HFFc6 (cell line): ENCODE measurements around the gene PRRG1. TPM values are rescaled to one million over a fixed set of nuclear protein-coding genes. Genes with fewer than 3 reads are reported as not detected.
"Not testable (repeated sequence)": the region's sequence is repeated elsewhere in the genome, so short reads cannot be mapped to it uniquely, and the experiment has no call there.

Source experiments
- DNase-seq: peaks from one replicate; pipeline ENCODE4 v3.0.0-alpha.2; 2018
- H3K27ac Mint-ChIP-seq: 2 replicates; pipeline ENCODE4 v1.8.0; 2020; ENCODE audit warnings: mild to moderate bottlenecking, mixed read lengths
- H3K27me3 Mint-ChIP-seq: 2 replicates; pipeline ENCODE4 v1.8.0; 2021; ENCODE audit warnings: mild to moderate bottlenecking, moderate library complexity, mixed read lengths; ENCODE audit not compliant: insufficient read depth
- H3K36me3 Mint-ChIP-seq: 2 replicates; pipeline ENCODE4 v1.8.0; 2021; ENCODE audit warnings: low read depth, mixed read lengths
- H3K4me1 Mint-ChIP-seq: 2 replicates; pipeline ENCODE4 v1.8.0; 2020; ENCODE audit warnings: low read depth, mixed read lengths
- H3K4me3 Mint-ChIP-seq: 2 replicates; pipeline ENCODE4 v1.8.0; 2020; ENCODE audit warnings: mild to moderate bottlenecking, moderate library complexity, mixed read lengths
- H3K9me3 Mint-ChIP-seq: 2 replicates; pipeline ENCODE4 v1.8.0; 2020; ENCODE audit warnings: mild to moderate bottlenecking, mixed read lengths
- total RNA-seq, 6 experiments: library from RNA; stranded (reverse); fragmentation: NEBNext Ultra II Directional; extraction: Animal tissue kit (Norgen Biotek cat#: 25700); gene quantifications; 2 replicates in 1 of 6; 3 replicates in 5 of 6; pipeline ENCODE4 v1.2.3, GENCODE V29; 2021
- TF ChIP-seq, protein P1 (sequence below): fragments of 200-600 bp; sonication (generic); IDR thresholded peaks from 2 replicates; pipeline ENCODE4 v1.5.0; 2021; ENCODE audit warnings: antibody characterized with exemption, mild to moderate bottlenecking

The PRRG1 gene
- total RNA-seq, 6 experiments from 2014 or later, result 9.8 to 12.9 (median 11.9) TPM

DNA sequence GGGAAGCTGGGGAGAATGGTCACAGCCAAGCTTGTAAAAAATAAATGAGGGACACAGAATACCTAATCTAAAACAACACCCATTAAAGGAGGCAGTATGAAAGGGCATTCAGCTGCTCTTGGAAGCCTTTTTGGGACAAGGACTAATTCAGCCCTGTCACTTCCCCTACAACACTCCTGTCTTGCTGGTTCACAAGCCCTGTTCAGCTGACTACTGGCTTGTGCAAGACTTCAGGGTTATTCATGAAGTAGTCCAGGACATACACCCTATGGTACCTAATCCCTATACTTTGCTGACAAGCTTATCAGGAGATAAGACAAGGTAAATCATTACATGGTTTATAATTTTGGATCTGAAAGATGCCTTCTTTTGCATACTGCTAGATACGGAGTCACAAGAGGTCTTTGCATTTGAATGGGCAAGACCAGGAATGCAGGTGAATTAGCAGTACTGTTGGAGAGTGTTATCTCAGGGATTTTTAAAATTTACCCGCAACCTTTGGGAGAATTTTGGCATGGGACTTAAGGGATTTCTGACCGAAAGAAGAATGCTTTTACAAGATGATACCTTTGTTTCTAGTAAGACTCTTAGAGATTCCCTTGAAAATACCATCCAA is 119.1 kb downstream of the PRRG1 start:
- Mint-ChIP-seq H3K36me3 (0 out of 2 replicates have a peak, but pooled peaks cover 5% of the 10 kb centered on the region), H3K9me3 (no peaks in the 10 kb centered on the region), H3K27ac (no peak overlapping the region), H3K27me3 (no peaks in the 10 kb centered on the region), H3K4me1 (no peaks in the 10 kb centered on the region; the same call in 1 of the 2 replicates), H3K4me3 (no peak overlapping the region)
- DNase-seq, result no peak
- TF ChIP-seq, protein P1, sequence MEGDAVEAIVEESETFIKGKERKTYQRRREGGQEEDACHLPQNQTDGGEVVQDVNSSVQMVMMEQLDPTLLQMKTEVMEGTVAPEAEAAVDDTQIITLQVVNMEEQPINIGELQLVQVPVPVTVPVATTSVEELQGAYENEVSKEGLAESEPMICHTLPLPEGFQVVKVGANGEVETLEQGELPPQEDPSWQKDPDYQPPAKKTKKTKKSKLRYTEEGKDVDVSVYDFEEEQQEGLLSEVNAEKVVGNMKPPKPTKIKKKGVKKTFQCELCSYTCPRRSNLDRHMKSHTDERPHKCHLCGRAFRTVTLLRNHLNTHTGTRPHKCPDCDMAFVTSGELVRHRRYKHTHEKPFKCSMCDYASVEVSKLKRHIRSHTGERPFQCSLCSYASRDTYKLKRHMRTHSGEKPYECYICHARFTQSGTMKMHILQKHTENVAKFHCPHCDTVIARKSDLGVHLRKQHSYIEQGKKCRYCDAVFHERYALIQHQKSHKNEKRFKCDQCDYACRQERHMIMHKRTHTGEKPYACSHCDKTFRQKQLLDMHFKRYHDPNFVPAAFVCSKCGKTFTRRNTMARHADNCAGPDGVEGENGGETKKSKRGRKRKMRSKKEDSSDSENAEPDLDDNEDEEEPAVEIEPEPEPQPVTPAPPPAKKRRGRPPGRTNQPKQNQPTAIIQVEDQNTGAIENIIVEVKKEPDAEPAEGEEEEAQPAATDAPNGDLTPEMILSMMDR, result no peak

DNA sequence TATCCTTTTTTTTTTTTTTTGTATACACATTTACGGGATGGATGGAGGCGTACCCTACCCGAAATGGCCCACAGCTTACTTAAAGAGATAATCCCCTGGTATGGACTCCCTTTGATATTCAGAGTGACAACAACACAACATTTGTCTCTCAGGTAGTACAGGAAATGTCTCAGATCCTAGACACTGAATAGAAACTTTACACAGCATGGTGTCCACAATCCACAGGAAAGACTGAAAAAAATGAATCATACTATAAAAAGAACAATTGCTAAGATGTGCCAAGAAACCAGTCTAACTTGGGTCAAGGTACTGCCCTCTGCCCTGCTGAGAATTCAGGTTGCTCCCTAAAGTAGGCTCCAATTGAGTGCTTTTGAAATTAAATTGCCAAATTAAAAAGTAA is 121.5 kb downstream of the PRRG1 start:
- TF ChIP-seq, protein P1, result no peak
- no peak for DNase-seq
- Mint-ChIP-seq H3K27me3 (no peaks in the 10 kb centered on the region), H3K27ac (no peak overlapping the region), H3K9me3 (no peaks in the 10 kb centered on the region), H3K36me3 (no peaks in the 10 kb centered on the region), H3K4me1 (no peaks in the 10 kb centered on the region; the same call in 1 of the 2 replicates), H3K4me3 (no peak overlapping the region)

DNA sequence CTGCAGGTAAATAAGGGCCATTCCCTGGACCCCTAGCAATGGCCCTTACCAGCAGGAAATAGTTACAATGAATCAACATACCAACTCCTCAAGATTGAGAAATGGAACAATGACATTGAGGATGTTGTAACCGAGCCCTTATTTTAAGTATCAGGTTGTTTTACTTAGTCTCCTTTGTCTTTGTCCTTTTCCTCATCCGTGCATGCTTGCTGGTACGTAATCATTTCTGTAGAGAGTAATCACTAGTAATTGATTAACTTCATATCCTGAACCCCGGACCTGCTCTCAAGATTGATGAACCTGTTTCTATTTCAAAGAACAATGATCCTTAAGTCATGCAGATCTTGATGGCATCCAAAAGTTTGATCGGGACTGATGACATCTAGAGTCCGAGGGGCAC is 123.7 kb downstream of the PRRG1 start:
- no peaks in the 10 kb centered on the region for H3K36me3 Mint-ChIP-seq
- no peak for DNase-seq
- H3K9me3 Mint-ChIP-seq, result no peaks in the 10 kb centered on the region
- no peaks in the 10 kb centered on the region for H3K27me3 Mint-ChIP-seq
- no peak overlapping the region for H3K27ac Mint-ChIP-seq
- TF ChIP-seq, protein P1, result no peak
- no peak overlapping the region for H3K4me3 Mint-ChIP-seq
- H3K4me1 Mint-ChIP-seq, result no peaks in the 10 kb centered on the region; the same call in 1 of the 2 replicates

DNA sequence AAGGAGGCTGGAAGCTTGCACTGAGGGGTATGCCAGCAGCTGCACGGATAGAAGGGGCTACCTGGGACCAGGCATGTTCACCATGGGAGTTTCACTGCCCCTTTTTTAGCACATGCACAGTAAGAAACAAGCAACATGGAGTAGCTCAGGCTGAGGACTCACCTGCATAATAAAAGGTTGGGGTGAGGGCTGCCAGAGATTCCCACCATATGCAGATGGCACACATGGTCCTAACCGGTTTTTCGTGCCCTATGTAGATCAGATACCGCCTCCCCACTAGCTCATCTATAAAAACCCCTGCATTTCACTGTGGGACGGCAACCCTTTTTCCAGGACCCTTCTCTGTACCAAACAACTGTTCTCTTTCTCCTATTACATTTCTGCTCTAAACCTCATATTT is 125.3 kb downstream of the PRRG1 start:
- DNase-seq, result no peak
- Mint-ChIP-seq H3K36me3 (no peaks in the 10 kb centered on the region), H3K27ac (no peak overlapping the region), H3K27me3 (no peaks in the 10 kb centered on the region), H3K4me1 (no peaks in the 10 kb centered on the region; the same call in 1 of the 2 replicates), H3K4me3 (no peak overlapping the region), H3K9me3 (no peaks in the 10 kb centered on the region)
- TF ChIP-seq, protein P1, result no peak

DNA sequence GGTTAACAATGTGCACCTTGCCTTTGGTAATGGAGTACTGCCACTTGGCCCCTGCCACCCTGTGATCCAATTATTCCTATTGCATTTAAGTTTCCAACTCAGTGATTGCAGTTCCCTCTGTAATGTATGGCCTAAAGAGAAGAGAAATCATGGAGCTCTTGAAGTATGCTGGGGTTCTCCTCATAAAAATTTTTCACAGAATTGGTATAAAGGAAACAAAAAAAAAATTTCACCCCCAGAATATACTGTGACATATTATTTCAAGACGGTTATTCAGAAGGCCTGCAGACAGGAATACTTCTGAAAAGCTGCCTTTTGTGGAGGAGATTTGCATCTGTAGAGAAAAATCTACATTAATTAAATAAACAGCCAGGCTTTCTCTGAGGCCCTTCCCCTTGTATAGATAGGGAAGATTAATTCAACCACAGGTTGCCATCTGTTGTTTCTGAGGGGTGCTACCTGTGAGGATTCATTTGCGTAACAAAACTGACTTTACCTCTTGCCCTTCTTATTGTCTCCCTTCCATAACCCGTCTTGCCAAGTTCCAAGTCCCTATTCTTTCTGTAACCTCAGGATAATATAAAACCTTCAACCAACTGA is 127.5 kb downstream of the PRRG1 start:
- no peaks in the 10 kb centered on the region; the same call in 1 of the 2 replicates for H3K4me1 Mint-ChIP-seq
- no peaks in the 10 kb centered on the region for H3K9me3 Mint-ChIP-seq
- H3K4me3 Mint-ChIP-seq, result no peak overlapping the region
- no peak for DNase-seq
- TF ChIP-seq, protein P1, result no peak
- no peaks in the 10 kb centered on the region for H3K36me3 Mint-ChIP-seq
- H3K27me3 Mint-ChIP-seq, result no peaks in the 10 kb centered on the region
- no peak overlapping the region for H3K27ac Mint-ChIP-seq

DNA sequence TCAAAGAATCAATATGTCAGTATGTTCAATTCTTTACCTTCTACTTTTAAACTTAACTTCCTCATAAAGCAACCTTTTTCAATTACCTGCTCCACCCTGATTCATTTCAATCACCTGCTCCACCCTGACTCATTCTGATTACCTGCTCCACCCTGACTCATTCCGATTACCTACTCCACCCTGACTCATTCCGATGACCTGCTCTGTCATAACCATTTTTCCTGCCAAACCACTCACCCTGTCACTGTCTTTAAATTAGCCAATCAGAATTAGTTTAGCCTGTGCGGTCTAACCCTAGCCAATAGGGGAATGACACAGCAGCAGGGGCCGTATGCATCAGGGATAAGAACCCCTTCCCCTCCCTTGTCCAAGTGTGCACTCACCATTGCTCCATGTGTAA is 135.2 kb downstream of the PRRG1 start:
- H3K4me1 Mint-ChIP-seq, result not testable (repeated sequence)

More for the DNA sequence above, 135.2 kb downstream of the PRRG1 start:
- not testable (repeated sequence) for H3K4me3 Mint-ChIP-seq, H3K27me3 Mint-ChIP-seq, H3K36me3 Mint-ChIP-seq, DNase-seq, H3K27ac Mint-ChIP-seq, H3K9me3 Mint-ChIP-seq
